Lung (tissue), 12 donors: ENCODE results near the gene MYH6. TPM values are rescaled to one million over a fixed set of nuclear protein-coding genes. Genes with fewer than 3 reads are reported as not detected.
A peak's percentile ranks its signal among the peaks of the same experiment; 100 is the strongest.

ENCODE experiments used
- ATAC-seq: fragments of 200-7000 bp; cut with Tn5 transposase; one replicate; pipeline ENCODE4 v1.9.1; 2020; ENCODE audit warnings: moderate number of reproducible peaks; ENCODE audit not compliant: insufficient read depth, low FRiP score
- DNase-seq, 3 donors: peaks; one replicate each; pipeline ENCODE4 v3.0.0-alpha.2; 2013 to 2017
- H3K27ac ChIP-seq, 2 donors: one replicate each; pipeline ENCODE4 v1.5.1; 2013; ENCODE audit warnings: mild to moderate bottlenecking in 2 of 2, moderate library complexity in 2 of 2, control low read depth in 1 of 2, inconsistent platforms in 1 of 2, low read depth in 1 of 2, low read length in 1 of 2
- H3K27me3 ChIP-seq, 3 donors: one replicate each; pipeline ENCODE4 v1.5.1; 2013; ENCODE audit warnings: low read length in 2 of 3; ENCODE audit not compliant: control insufficient read depth in 3 of 3, insufficient read depth in 3 of 3
- H3K36me3 ChIP-seq, 4 donors: one replicate each; pipeline ENCODE4 v1.5.1; 2013; ENCODE audit warnings: low read length in 4 of 4, mild to moderate bottlenecking in 1 of 4, moderate library complexity in 1 of 4; ENCODE audit not compliant: control insufficient read depth in 4 of 4, insufficient read depth in 4 of 4
- H3K4me1 ChIP-seq, 5 donors: one replicate each; pipeline ENCODE4 v1.5.1; 2013; ENCODE audit warnings: low read length in 5 of 5, mild to moderate bottlenecking in 2 of 5, moderate library complexity in 1 of 5; ENCODE audit not compliant: control insufficient read depth in 5 of 5, insufficient read depth in 5 of 5
- H3K4me3 ChIP-seq: one replicate; pipeline ENCODE4 v1.5.1; 2013; ENCODE audit warnings: mild to moderate bottlenecking, control low read depth, moderate library complexity
- H3K9ac ChIP-seq, 2 donors: one replicate each; pipeline ENCODE4 v1.5.1; 2013; ENCODE audit warnings: low read length in 2 of 2, control low read depth in 1 of 2; ENCODE audit not compliant: insufficient read depth in 1 of 2
- H3K9me3 ChIP-seq, 4 donors: one replicate each; pipeline ENCODE4 v1.5.1; 2013; ENCODE audit warnings: low read length in 3 of 4, mild to moderate bottlenecking in 1 of 4, moderate library complexity in 1 of 4; ENCODE audit not compliant: control insufficient read depth in 4 of 4, insufficient read depth in 3 of 4
- CTCF ChIP-seq: IDR thresholded peaks from 2 replicates; pipeline ENCODE4 v1.5.1; 2012; ENCODE audit warnings: mild to moderate bottlenecking; ENCODE audit errors: control extremely low read depth, extremely low read depth
- WGBS, 2 donors: extraction: QIAGEN DNeasy Blood & Tissue Kit; methylation state at CpG; one replicate each; pipeline ENCODE4 v1.1.7; 2013; 5-methylcytosine and 5-hydroxymethylcytosine counted together
- polyA plus RNA-seq, 2 donors: library from polyadenylated mRNA; stranded (reverse); fragments of 200-250 nt; gene quantifications; one replicate each; pipeline ENCODE4 v1.2.1, GENCODE V29; 2013
- total RNA-seq, 2 donors: library from RNA; depleted of rRNA in 1 of 2; stranded (reverse); fragments of >200 nt in 1 of 2; gene quantifications; one replicate each; pipeline ENCODE4 v1.2.1, GENCODE V29; 2014 to 2021
- donor health status: control.
- donor health status: control.
- donor health status: Bipolar disorder and iron deficiency.
- donor health status: healthy.
- donor health status: DM: yes; HTN: yes; CAD: no.

MYH6 gene
- total and polyA plus RNA-seq, 4 donors, result 0.25 to 7.1 (median 0.28) TPM; not detected in 1

GRCh38 chr14:23364164-23365035 is 43.7 kb downstream of the MYH6 start:
- no peak for TF ChIP-seq CTCF
- peak overlapping the region; percentile 54 to 87 for H3K27ac ChIP-seq
- peaks cover 0 to 21% (median 10%) of the 10 kb centered on the region in 4 donors for H3K36me3 ChIP-seq
- ATAC-seq (no peak), DNase-seq (peak; percentile 62 to 75 (median 75))
- 20 to 31% methylated on average over 18 to 21 of the region's 21 CpGs for WGBS, 2 donors
- H3K4me3 ChIP-seq, result peak overlapping the region; percentile 32
- no peaks in the 10 kb centered on the region for H3K27me3 ChIP-seq
- peak overlapping the region; percentile 82 to 96 for H3K9ac ChIP-seq
- H3K9me3 ChIP-seq, result no peaks in the 10 kb centered on the region
- peaks cover 0 to 42% (median 17%) of the 10 kb centered on the region in 5 donors for H3K4me1 ChIP-seq

GRCh38 chr14:23362200-23362599 is 45.9 kb downstream of the MYH6 start:
- Histone ChIP-seq H3K27me3 (no peaks in the 10 kb centered on the region), H3K9me3 (no peaks in the 10 kb centered on the region), H3K9ac (no peak overlapping the region), H3K4me3 (no peak overlapping the region), H3K4me1 (peaks cover 0 to 38% (median 14%) of the 10 kb centered on the region in 5 donors), H3K36me3 (peaks cover 0 to 24% (median 11%) of the 10 kb centered on the region in 4 donors), H3K27ac (no peak overlapping the region)
- no peak for TF ChIP-seq CTCF
- DNase-seq (peak in 1 of 3 donors; percentile 7), ATAC-seq (no peak)
- WGBS, 2 donors, result 73 to 84% methylated on average over 3 of the region's 3 CpGs

GRCh38 chr14:23361763-23362162 is 46.3 kb downstream of the MYH6 start:
- DNase-seq (no peak), ATAC-seq (no peak)
- Histone ChIP-seq H3K4me1 (peaks cover 0 to 33% (median 9%) of the 10 kb centered on the region in 5 donors), H3K27me3 (no peaks in the 10 kb centered on the region), H3K9me3 (no peaks in the 10 kb centered on the region), H3K9ac (peak overlapping the region in 1 of 2 donors; percentile 19), H3K27ac (no peak overlapping the region), H3K36me3 (peaks cover 0 to 24% (median 12%) of the 10 kb centered on the region in 4 donors), H3K4me3 (no peak overlapping the region)
- WGBS, 2 donors, result 83 to 90% methylated on average over 6 of the region's 6 CpGs
- TF ChIP-seq CTCF, result no peak
